ENCODE results near the gene ELP2. TPM values are rescaled to one million over a fixed set of nuclear protein-coding genes. Genes with fewer than 3 reads are reported as not detected.

Gene ELP2
- total and polyA plus RNA-seq, 2 donors (not counting 3 experiments of a cell fraction or from before 2014, with no cell fraction given) = 37.8 to 90.5 TPM

- H3K9ac ChIP-seq (replicated peaks; ENCODE audit: extremely low read depth, insufficient read depth, low read length) = no peak overlapping the region
- H3K4me2 ChIP-seq (ENCODE audit: insufficient read depth, low read length) = no peak overlapping the region
- intact Hi-C loops (cut with micrococcal nuclease) (no loop called here), dilution Hi-C loops (cut with MboI; ENCODE audit: extremely low pct_ligation_motif_present, low sequenced_read_pairs) (no loop called here)
- TF ChIP-seq POLR2A (IDR thresholded peaks at IDR 0.05; ENCODE audit: low read depth, low read length) = no peak
- no peak for TF ChIP-seq MYC (IDR thresholded peaks at IDR 0.05; ENCODE audit: low read depth, low read length)
- no peak for TF ChIP-seq FOS (IDR thresholded peaks at IDR 0.05; ENCODE audit: borderline replicate concordance, insufficient read depth, low read length)
- TF ChIP-seq JUN (IDR thresholded peaks at IDR 0.05; ENCODE audit: borderline replicate concordance, insufficient read depth, insufficient read length, low read depth) = no peak
- no peak for TF ChIP-seq GATA2 (IDR thresholded peaks at IDR 0.05; ENCODE audit: insufficient read depth, insufficient read length, low read depth, low read length)
- TF ChIP-seq POLR2AphosphoS5 (IDR thresholded peaks at IDR 0.05; ENCODE audit: insufficient read depth, low read depth, low read length) = no peak
- no peak for TF ChIP-seq CTCF (IDR thresholded peaks at IDR 0.05; ENCODE audit: extremely low read depth in 1 of 2, insufficient read depth in 1 of 2, low read depth in 1 of 2, low read length in 2 of 2)
- TF ChIP-seq MAX (IDR thresholded peaks at IDR 0.05; ENCODE audit: insufficient read depth, insufficient read length) = no peak
- TF ChIP-seq EZH2 (IDR thresholded peaks at IDR 0.05; ENCODE audit: borderline replicate concordance, low read depth, low read length, severe bottlenecking) = no peak
- H2AFZ ChIP-seq (ENCODE audit: low read depth, low read length) = no peak overlapping the region
- ChIA-PET POLR2A (no interaction called here), CTCF (interaction anchor here (1.0 kb wide), 1 partner anchor 14 kb away, joined by 3 read pairs; no protein-coding TSS in a partner anchor)
- no peaks in the 10 kb centered on the region for H3K27me3 ChIP-seq (ENCODE audit: control insufficient read depth in 2 of 2, insufficient read depth in 2 of 2, low read length in 2 of 2)
- DNase-seq (ENCODE audit: low read depth, low spot score) (no peak), FAIRE-seq (no peak)
- H3K27ac ChIP-seq (ENCODE audit: insufficient read depth, low read depth, low read length) = no peak overlapping the region
- H3K4me3 ChIP-seq (replicated peaks in 1 of 3; ENCODE audit: insufficient read depth in 1 of 3, low read depth in 1 of 3, low read length in 3 of 3) = no peak overlapping the region
- no peaks in the 10 kb centered on the region for H3K4me1 ChIP-seq (ENCODE audit: control insufficient read depth, extremely low read depth, insufficient read depth, low read length)
- H3K9me1 ChIP-seq (replicated peaks; ENCODE audit: control insufficient read depth, extremely low read depth, insufficient read depth, low read length) = no peaks in the 10 kb centered on the region
- H4K20me1 ChIP-seq (replicated peaks; ENCODE audit: control insufficient read depth, extremely low read depth, insufficient read depth, low read length) = no peaks in the 10 kb centered on the region
- peaks cover 14 to 16% of the 10 kb centered on the region in 2 experiments for H3K36me3 ChIP-seq (ENCODE audit: control insufficient read depth in 2 of 2, extremely low read depth in 1 of 2, insufficient read depth in 2 of 2, low read length in 2 of 2)
- no peaks in the 10 kb centered on the region for H3K79me2 ChIP-seq (ENCODE audit: control insufficient read depth, insufficient read depth, low read length)
- no peaks in the 10 kb centered on the region for H3K9me3 ChIP-seq (replicated peaks; ENCODE audit: control insufficient read depth, insufficient read depth, low read length)
- no TSS peak for BruUV-seq (replicated peaks)
Observed at GRCh38 chr18:36109737-36110136, 20.0 kb upstream of the ELP2 start.
